Hepatocyte (in vitro differentiated cells): ENCODE results near the gene SLX4IP. TPM values are rescaled to one million over a fixed set of nuclear protein-coding genes. Genes with fewer than 3 reads are reported as not detected.

Source experiments
- DNase-seq: peaks from one replicate; pipeline ENCODE4 v3.0.0-alpha.2; 2016; ENCODE audit warnings: low spot score
- H2AFZ ChIP-seq: fragments of 200-600 bp; sonication (generic); 2 replicates; pipeline ENCODE4 v1.6.0; 2016; ENCODE audit warnings: antibody characterized with exemption, mild to moderate bottlenecking
- H3K27ac ChIP-seq: fragments of 200-600 bp; sonication (generic); 2 replicates; pipeline ENCODE4 v1.5.1; 2016; ENCODE audit warnings: mild to moderate bottlenecking
- H3K27me3 ChIP-seq: fragments of 200-600 bp; sonication (generic); 2 replicates; pipeline ENCODE4 v1.6.1; 2016
- H3K36me3 ChIP-seq: fragments of 200-600 bp; sonication (generic); replicated peaks from 2 replicates; pipeline ENCODE4 v1.5.1; 2016; ENCODE audit warnings: low read depth; ENCODE audit not compliant: insufficient read depth
- H3K4me1 ChIP-seq: fragments of 200-600 bp; sonication (generic); 2 replicates; pipeline ENCODE4 v1.5.1; 2016; ENCODE audit warnings: mild to moderate bottlenecking, moderate library complexity; ENCODE audit not compliant: insufficient read depth
- H3K4me2 ChIP-seq: fragments of 200-600 bp; sonication (generic); 2 replicates; pipeline ENCODE4 v1.6.0; 2016
- H3K4me3 ChIP-seq: fragments of 200-600 bp; sonication (generic); 2 replicates; pipeline ENCODE4 v1.5.1; 2016; ENCODE audit warnings: mild to moderate bottlenecking
- H3K79me2 ChIP-seq: fragments of 200-600 bp; sonication (generic); 2 replicates; pipeline ENCODE4 v1.6.0; 2017; ENCODE audit warnings: mild to moderate bottlenecking
- H3K9me2 ChIP-seq: fragments of 200-600 bp; sonication (generic); replicated peaks from 2 replicates; pipeline ENCODE4 v1.6.0; 2017; ENCODE audit warnings: mild to moderate bottlenecking; ENCODE audit not compliant: insufficient read depth
- H3K9me3 ChIP-seq: fragments of 200-600 bp; sonication (generic); 2 replicates; pipeline ENCODE4 v1.5.1; 2016; ENCODE audit warnings: low read depth, mild to moderate bottlenecking
- H4K20me1 ChIP-seq: fragments of 200-600 bp; sonication (generic); 2 replicates; pipeline ENCODE4 v1.6.0; 2016; ENCODE audit warnings: mild to moderate bottlenecking; ENCODE audit not compliant: insufficient read depth, poor library complexity, severe bottlenecking
- CTCF ChIP-seq: fragments of 200-600 bp; sonication (generic); IDR thresholded peaks from 2 replicates; pipeline ENCODE4 v1.5.1; 2016; ENCODE audit warnings: antibody characterized with exemption, mild to moderate bottlenecking; ENCODE audit not compliant: poor library complexity
- EZH2 ChIP-seq: fragments of 200-600 bp; sonication (generic); IDR thresholded peaks from 2 replicates; pipeline ENCODE4 v1.6.1; 2016; ENCODE audit warnings: antibody characterized with exemption, mild to moderate bottlenecking, borderline replicate concordance
- EZH2phosphoT487 ChIP-seq: fragments of 200-600 bp; sonication (generic); IDR thresholded peaks from one replicate; pipeline ENCODE4 v1.6.1; 2018; ENCODE audit warnings: antibody characterized with exemption, mild to moderate bottlenecking, low read depth, moderate library complexity; ENCODE audit not compliant: unreplicated experiment, severe bottlenecking
- WGBS: methylation state at CpG from one replicate; pipeline ENCODE4 v1.1.6; 2016; ENCODE audit warnings: low lambda C conversion rate; ENCODE audit errors: missing lambda C conversion rate; 5-methylcytosine and 5-hydroxymethylcytosine counted together
- polyA plus RNA-seq: library from polyadenylated mRNA; unstranded; fragments of >200 nt; fragmentation: Nextera tagmentation; extraction: Ambion mirVana; gene quantifications from 2 replicates; pipeline ENCODE4 v1.2.1, GENCODE V29; 2016
- total RNA-seq: library from RNA; depleted of rRNA; stranded (reverse); fragments of >200 nt; gene quantifications from 2 replicates; pipeline ENCODE4 v1.2.3, GENCODE V29; 2014

The SLX4IP gene
- total and polyA plus RNA-seq, 2 experiments from 2014 or later, result 2.9 to 5.7 TPM

- no peaks in the 10 kb centered on the region for H3K36me3 ChIP-seq
- no peaks in the 10 kb centered on the region for H3K9me2 ChIP-seq
- DNase-seq, result no peak
- no peaks in the 10 kb centered on the region for H3K79me2 ChIP-seq
- no peak overlapping the region for H3K4me3 ChIP-seq
- no peak overlapping the region for H2AFZ ChIP-seq
- TF ChIP-seq CTCF (no peak), EZH2 (no peak), EZH2phosphoT487 (no peak)
- H3K27me3 ChIP-seq, result no peaks in the 10 kb centered on the region
- no peaks in the 10 kb centered on the region for H3K9me3 ChIP-seq
- H3K4me2 ChIP-seq, result no peak overlapping the region
- WGBS, result 94% methylated on average over 3 of the region's 3 CpGs
- H3K27ac ChIP-seq, result no peak overlapping the region
- H4K20me1 ChIP-seq, result no peaks in the 10 kb centered on the region
- H3K4me1 ChIP-seq, result peaks cover 15% of the 10 kb centered on the region
Observed at GRCh38 chr20:10543480-10543879, 108.4 kb downstream of the SLX4IP start.

- Histone ChIP-seq H3K9me2 (no peaks in the 10 kb centered on the region), H3K9me3 (no peaks in the 10 kb centered on the region), H3K27ac (no peak overlapping the region), H2AFZ (no peak overlapping the region), H3K79me2 (no peaks in the 10 kb centered on the region), H3K4me3 (no peak overlapping the region), H3K4me1 (peaks cover 10% of the 10 kb centered on the region), H3K4me2 (no peak overlapping the region), H3K36me3 (no peaks in the 10 kb centered on the region), H3K27me3 (no peaks in the 10 kb centered on the region), H4K20me1 (no peaks in the 10 kb centered on the region)
- DNase-seq, result no peak
- no peak for TF ChIP-seq EZH2
- TF ChIP-seq EZH2phosphoT487, result no peak
- TF ChIP-seq CTCF, result no peak
- WGBS, result 85% methylated on average over 4 of the region's 4 CpGs
Observed at GRCh38 chr20:10547276-10548114, 112.4 kb downstream of the SLX4IP start.

- Histone ChIP-seq H3K27me3 (no peaks in the 10 kb centered on the region), H3K4me3 (no peak overlapping the region), H3K79me2 (no peaks in the 10 kb centered on the region), H3K4me1 (peaks cover 10% of the 10 kb centered on the region), H3K36me3 (no peaks in the 10 kb centered on the region), H4K20me1 (no peaks in the 10 kb centered on the region), H3K4me2 (no peak overlapping the region), H3K9me3 (no peaks in the 10 kb centered on the region), H3K27ac (no peak overlapping the region), H3K9me2 (no peaks in the 10 kb centered on the region), H2AFZ (no peak overlapping the region)
- no peak for DNase-seq
- 54% methylated on average over 3 of the region's 3 CpGs for WGBS
- TF ChIP-seq EZH2, result no peak
Observed at GRCh38 chr20:10549511-10549910, 114.4 kb downstream of the SLX4IP start.

- H3K79me2 ChIP-seq, result no peaks in the 10 kb centered on the region
- no peak overlapping the region for H3K4me3 ChIP-seq
- H4K20me1 ChIP-seq, result no peaks in the 10 kb centered on the region
- H3K4me1 ChIP-seq, result peaks cover 10% of the 10 kb centered on the region
- DNase-seq, result no peak
- no peak overlapping the region for H3K27ac ChIP-seq
- H3K27me3 ChIP-seq, result no peaks in the 10 kb centered on the region
- no peak overlapping the region for H3K4me2 ChIP-seq
- H3K36me3 ChIP-seq, result no peaks in the 10 kb centered on the region
- H3K9me2 ChIP-seq, result no peaks in the 10 kb centered on the region
- H2AFZ ChIP-seq, result no peak overlapping the region
- no peaks in the 10 kb centered on the region for H3K9me3 ChIP-seq
- 95% methylated on average over 14 of the region's 14 CpGs for WGBS
- TF ChIP-seq EZH2phosphoT487 (no peak), CTCF (no peak), EZH2 (no peak)
Observed at GRCh38 chr20:10550204-10551118, 115.4 kb downstream of the SLX4IP start.
